ENCODE data around the gene KDF1. TPM values are rescaled to one million over a fixed set of nuclear protein-coding genes. Genes with fewer than 3 reads are reported as not detected.

Gene KDF1
- total and polyA plus RNA-seq, 2 of the 13 experiments (the other 11 are each of a cell fraction or from before 2014, with no cell fraction given), result 1.9 to 4.9 TPM

DNA sequence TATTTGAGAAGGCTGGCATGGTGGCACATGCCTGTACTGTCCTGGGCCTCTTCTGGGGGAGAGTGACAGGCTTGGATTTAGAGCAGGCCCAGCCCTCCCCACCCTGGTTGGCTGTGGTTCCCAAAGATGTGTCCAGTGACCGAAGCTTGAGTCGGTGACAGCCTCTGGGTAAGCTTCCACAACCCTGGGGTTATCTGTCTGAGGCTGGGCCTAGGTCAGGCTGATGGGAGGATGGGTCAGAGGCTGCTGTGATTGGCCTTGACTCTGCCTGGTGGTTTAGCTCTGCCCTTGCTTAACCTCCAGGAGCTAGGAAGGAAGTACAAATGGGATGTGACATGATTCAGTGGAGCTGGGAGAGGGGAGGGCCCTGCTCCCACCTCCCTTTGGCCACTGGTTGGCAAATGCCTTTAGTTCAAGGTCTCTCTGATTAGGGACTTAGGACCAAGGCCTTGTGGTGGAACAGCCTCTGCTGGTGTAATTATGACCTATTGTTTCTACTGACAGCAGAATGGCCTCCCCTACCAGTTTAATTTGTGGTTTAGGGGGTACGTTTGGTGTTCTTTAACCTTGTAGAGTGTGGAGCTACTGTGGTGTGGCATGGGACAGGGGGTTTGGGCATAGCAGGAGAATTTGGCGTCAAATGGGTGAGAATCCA lies 22.1 kb downstream of the KDF1 start (continued):
- TF ChIP-seq ZNF12 (CRISPR knock-in tag; IDR thresholded peaks at IDR 0.05), result 0 out of 2 replicates have a peak, but pooled peaks have one; percentile 22
- no peak for TF ChIP-seq XBP1 (CRISPR knock-in tag; IDR thresholded peaks at IDR 0.05)
- TF ChIP-seq NBN (conservative IDR thresholded peaks at IDR 0.05), result no peak
- TF ChIP-seq IRF9 (CRISPR knock-in tag; IDR thresholded peaks at IDR 0.05; ENCODE audit: borderline replicate concordance), result peak; percentile 93
- no peak for TF ChIP-seq ZNF205 (CRISPR knock-in tag; IDR thresholded peaks at IDR 0.05)
- no peak for TF ChIP-seq CENPX (CRISPR knock-in tag; IDR thresholded peaks at IDR 0.05)
- TF ChIP-seq, protein P1, sequence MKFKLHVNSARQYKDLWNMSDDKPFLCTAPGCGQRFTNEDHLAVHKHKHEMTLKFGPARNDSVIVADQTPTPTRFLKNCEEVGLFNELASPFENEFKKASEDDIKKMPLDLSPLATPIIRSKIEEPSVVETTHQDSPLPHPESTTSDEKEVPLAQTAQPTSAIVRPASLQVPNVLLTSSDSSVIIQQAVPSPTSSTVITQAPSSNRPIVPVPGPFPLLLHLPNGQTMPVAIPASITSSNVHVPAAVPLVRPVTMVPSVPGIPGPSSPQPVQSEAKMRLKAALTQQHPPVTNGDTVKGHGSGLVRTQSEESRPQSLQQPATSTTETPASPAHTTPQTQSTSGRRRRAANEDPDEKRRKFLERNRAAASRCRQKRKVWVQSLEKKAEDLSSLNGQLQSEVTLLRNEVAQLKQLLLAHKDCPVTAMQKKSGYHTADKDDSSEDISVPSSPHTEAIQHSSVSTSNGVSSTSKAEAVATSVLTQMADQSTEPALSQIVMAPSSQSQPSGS (CRISPR knock-in tag; IDR thresholded peaks at IDR 0.05), result peak; percentile 83; the same call in 1 of the 2 replicates
- TF ChIP-seq ZNF616 (CRISPR knock-in tag; IDR thresholded peaks at IDR 0.05; ENCODE audit: low read depth), result no peak
- no peak for TF ChIP-seq DMTF1 (CRISPR knock-in tag; IDR thresholded peaks at IDR 0.05)
- no peak for TF ChIP-seq ZNF251 (CRISPR knock-in tag; IDR thresholded peaks at IDR 0.05)
- TF ChIP-seq SIN3B (IDR thresholded peaks at IDR 0.05; ENCODE audit: low read length), result no peak
- no peak for TF ChIP-seq NFKBIZ (CRISPR knock-in tag; IDR thresholded peaks at IDR 0.05)
- TF ChIP-seq RBM22 (optimal IDR thresholded peaks at IDR 0.05; ENCODE audit: low read length), result peak; percentile 50
- TF ChIP-seq HBP1 (CRISPR knock-in tag; IDR thresholded peaks at IDR 0.05; ENCODE audit: low read depth), result peak; percentile 57; the same call in 1 of the 2 replicates
- TF ChIP-seq PHF20 (CRISPR knock-in tag; IDR thresholded peaks at IDR 0.05), result no peak; the same call in none of the 2 replicates
- TF ChIP-seq, protein P2, sequence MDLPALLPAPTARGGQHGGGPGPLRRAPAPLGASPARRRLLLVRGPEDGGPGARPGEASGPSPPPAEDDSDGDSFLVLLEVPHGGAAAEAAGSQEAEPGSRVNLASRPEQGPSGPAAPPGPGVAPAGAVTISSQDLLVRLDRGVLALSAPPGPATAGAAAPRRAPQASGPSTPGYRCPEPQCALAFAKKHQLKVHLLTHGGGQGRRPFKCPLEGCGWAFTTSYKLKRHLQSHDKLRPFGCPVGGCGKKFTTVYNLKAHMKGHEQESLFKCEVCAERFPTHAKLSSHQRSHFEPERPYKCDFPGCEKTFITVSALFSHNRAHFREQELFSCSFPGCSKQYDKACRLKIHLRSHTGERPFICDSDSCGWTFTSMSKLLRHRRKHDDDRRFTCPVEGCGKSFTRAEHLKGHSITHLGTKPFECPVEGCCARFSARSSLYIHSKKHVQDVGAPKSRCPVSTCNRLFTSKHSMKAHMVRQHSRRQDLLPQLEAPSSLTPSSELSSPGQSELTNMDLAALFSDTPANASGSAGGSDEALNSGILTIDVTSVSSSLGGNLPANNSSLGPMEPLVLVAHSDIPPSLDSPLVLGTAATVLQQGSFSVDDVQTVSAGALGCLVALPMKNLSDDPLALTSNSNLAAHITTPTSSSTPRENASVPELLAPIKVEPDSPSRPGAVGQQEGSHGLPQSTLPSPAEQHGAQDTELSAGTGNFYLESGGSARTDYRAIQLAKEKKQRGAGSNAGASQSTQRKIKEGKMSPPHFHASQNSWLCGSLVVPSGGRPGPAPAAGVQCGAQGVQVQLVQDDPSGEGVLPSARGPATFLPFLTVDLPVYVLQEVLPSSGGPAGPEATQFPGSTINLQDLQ (CRISPR knock-in tag; IDR thresholded peaks at IDR 0.05), result no peak
- TF ChIP-seq THYN1 (CRISPR knock-in tag; IDR thresholded peaks at IDR 0.05; ENCODE audit: borderline replicate concordance, low read depth), result no peak
- no peak for TF ChIP-seq RFX5 (IDR thresholded peaks at IDR 0.05; ENCODE audit: low read depth, low read length)
- 0 out of 2 replicates have a peak, but pooled peaks have one; percentile 66 for TF ChIP-seq ZNF333 (CRISPR knock-in tag; IDR thresholded peaks at IDR 0.05; ENCODE audit: borderline replicate concordance)
- TF ChIP-seq, protein P3, sequence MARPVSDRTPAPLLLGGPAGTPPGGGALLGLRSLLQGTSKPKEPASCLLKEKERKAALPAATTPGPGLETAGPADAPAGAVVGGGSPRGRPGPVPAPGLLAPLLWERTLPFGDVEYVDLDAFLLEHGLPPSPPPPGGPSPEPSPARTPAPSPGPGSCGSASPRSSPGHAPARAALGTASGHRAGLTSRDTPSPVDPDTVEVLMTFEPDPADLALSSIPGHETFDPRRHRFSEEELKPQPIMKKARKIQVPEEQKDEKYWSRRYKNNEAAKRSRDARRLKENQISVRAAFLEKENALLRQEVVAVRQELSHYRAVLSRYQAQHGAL (CRISPR knock-in tag; IDR thresholded peaks at IDR 0.05; ENCODE audit: not compliant biosample characterization), result peak; percentile 53
- TF ChIP-seq RAD51 (IDR thresholded peaks at IDR 0.05; ENCODE audit: borderline replicate concordance), result no peak
